Epithelial cell of prostate (primary cell): Measurements from ENCODE around the gene SH2D5.

ENCODE experiments used
- DNase-seq: peaks from one replicate; pipeline ENCODE4 v3.0.0-alpha.2; 2011; ENCODE audit warnings: low read depth, low spot score
- H3K27ac ChIP-seq: fragments of 450-650 bp; 2 replicates; pipeline ENCODE4 v1.5.1; 2017; ENCODE audit warnings: mild to moderate bottlenecking

The SH2D5 gene

DNA sequence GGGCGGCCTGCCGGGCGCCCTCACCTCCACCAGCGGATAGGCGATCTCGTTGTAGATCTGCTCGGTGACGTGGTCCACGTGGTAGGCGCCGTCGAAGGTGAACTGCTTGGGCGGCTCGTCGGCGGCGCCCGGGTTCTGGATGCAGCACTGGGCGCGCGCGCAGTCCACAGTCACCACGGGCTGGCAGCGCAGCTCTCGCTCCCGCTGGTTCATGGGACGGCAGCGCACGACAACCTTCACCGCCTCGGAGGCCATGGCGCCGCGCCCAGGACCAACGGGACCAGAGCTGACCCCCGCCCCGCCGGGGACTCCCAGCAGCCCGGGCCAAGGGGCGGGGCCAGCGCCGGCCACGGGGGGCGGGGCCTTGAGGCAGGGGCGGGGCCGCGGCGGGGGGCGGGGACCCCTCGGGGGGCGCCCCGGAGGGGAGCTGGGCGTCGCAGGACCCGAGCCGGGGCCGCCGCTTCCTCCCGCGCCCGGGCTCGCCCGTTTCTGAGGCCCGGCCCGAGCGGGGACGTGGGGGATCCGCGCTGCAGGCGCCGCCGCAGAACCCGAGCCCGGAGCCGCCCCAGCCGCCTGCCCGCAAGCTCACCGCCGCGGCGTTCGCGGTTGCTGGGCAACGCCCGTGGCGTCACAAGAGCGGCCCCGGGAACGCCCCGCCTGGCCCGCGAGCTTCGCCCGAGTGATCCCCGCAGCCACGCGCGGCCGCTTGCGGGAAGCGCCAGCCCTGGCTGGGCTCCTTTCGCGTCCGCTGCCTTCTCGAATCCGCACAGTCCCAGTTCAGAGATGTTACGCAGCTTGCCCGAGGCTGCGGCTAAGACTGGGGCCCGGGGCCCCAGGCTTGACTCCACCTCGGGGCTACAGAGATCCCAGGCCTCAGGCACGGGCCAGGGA is 14.8 kb downstream of the SH2D5 start, which contains the start of gene KIF17:
TSS of gene KIF17 (minus strand) at position 556 of the 891 bp plus-strand sequence. CDS start at position 255, 301 bp downstream.
- H3K27ac ChIP-seq, result no peak within 1 kb of the TSS
- DNase-seq, result no peak

DNA sequence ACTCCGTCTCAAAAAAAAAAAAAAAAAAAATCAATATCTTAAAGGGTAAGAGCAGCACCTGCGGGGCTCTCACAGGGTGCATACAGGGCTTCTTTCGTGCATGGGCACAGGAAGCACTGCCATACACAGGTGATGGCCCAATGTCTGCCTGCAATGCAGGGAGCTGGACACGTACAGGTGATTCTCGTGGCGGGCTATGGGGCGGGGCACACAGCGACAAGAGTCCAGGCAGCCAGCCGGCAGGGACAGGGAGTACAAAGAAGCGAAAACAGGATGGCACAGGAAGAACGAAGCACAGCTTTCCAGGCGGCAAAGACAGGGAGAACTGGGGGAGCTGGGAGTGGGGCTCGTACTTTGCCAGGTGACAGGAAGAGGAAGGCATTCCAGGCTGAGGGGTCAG is 16.3 kb downstream of the SH2D5 start:
- no peak overlapping the region for H3K27ac ChIP-seq
- no peak for DNase-seq

DNA sequence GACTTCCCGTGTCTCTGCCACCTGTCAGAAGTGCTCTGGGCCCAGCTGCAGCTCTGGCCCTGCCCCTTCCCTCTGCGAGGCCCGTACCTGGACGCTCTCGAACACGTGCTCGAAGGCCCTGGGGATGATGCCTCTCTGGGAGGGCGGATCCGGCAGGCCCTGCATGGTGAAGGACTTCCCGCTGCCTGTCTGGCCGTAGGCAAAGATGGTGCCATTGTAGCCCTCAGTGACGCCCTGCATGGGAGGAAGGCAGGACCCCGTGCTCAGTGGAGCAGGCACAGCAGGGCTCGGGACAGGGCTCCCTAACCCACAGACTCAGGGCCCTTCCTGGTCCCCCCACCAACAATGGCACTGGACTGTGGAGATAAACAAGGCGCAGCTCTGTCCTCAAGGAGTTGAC is 17.1 kb downstream of the SH2D5 start:
- no peak overlapping the region for H3K27ac ChIP-seq
- no peak for DNase-seq

DNA sequence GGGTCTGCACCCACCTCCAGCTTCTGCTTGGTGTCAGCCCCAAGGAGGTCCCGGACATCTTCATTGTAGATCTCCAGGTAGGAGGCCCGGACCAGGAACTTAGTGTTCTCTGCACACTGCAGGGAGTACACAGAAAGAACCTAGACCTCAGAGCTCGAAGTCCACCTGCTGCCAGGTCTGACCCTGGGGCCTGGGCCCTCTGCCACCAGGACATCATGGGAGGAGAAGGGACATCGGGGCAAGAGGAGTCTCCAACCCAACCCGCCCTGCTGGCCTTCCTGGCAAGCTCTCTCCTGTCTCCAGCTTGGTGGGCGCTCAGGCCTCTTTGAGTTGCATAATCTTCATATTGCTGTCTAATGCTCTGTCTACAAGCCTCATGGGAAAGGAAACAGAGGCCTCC is 19.1 kb downstream of the SH2D5 start:
- DNase-seq, result no peak
- no peak overlapping the region for H3K27ac ChIP-seq

DNA sequence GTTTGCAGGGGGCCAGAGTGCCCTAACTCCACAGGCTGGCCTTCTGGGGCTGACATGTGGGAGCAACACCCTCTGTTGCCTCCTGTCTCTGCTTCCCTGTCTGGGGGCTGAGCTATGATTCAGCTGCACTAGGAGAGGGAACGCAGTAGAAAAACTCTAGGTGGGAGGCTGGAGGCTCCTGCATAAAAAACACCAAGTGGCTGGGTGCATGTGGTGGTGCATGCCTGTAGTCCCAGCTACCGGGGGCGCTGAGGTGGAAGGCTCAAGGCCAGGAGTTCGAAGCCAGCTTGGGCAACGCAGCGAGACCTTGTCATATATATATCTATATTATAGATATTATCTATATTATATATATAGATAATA is 20.3 kb downstream of the SH2D5 start:
- no peak for DNase-seq
- H3K27ac ChIP-seq, result no peak overlapping the region

DNA sequence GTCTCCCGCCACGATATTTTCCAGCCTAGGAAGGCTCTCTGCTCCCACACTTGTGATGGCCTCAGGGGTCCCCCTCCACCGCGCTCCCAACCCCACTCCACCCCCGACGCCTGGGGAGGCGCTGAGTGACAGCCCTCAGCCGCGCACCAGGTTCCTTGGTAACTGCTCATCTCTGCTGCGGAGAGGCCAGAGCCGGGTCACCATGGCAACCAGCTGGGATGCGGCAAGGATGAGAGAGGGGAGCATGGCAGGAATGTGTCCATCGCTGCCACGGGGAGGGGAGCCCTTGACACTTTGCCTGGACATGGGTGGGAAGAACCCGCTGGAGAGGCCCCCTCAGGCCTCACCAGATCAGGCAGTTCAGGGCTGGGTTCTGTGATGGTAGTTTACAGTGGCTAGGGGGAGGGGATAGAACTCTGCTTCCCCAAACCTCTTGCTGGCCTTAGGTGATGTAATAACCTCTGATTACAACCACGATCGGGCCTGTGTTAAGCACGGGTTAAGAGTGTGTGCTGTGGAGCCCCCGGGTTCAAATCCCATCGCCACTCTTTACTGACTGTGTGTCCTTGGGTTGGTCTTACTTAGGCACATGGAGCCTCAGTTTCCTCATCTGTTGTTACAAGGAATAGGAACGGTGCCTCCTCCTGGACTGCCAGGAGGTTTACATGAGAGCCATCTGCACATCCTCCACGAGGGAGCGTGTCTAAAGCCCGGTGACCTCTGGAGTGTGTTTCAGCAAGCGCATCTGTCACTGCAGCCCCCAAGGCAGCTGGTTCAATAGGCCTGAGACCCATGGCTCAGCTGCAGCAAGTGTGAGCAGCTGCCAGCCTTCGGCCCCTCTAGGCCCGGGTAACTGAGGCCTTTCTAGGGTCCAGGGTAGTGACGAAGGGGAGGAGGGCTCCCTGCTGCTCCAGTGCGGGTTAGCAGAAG is 21.0 kb downstream of the SH2D5 start:
- no peak overlapping the region for H3K27ac ChIP-seq
- DNase-seq, result no peak

DNA sequence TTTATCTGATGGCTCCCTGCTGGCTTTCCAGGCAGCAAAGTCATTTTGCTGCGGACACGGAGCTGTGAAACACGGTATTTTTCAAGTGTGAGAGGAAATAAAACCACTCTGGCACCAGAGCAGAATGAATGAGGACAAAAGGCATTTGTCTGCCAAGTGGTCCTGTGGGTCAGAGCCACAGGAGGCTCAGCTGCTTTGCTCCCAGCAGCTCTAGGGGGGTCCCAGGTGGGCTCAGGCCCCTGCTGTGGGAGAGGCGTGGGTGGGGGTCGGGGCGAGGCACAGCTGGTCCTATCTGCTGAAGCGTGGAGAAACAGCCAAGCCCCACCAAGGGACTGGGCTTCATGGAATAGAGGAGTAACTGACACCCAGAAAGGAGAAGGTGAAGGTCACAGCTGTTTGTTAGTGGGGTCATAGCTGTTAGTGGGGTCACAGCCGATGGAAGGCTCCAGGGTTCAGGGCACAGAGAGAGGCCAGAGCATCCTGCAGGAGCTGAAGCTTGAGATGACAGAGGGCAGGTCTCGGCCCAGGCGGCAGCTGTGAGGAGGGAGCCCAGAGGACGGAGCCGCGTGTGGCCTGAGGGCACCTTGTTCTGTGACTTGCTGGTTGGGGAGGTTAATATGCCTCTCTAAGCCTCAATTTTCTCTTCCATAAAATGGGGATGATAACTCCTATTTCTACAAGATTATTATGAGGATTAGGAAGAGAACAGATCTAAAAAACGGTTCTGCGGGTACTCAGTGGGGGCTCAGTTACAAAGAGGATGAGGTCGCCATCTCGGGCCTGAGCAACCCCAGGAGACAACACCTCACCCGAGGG is 21.8 kb downstream of the SH2D5 start:
- no peak overlapping the region for H3K27ac ChIP-seq
- DNase-seq, result no peak

DNA sequence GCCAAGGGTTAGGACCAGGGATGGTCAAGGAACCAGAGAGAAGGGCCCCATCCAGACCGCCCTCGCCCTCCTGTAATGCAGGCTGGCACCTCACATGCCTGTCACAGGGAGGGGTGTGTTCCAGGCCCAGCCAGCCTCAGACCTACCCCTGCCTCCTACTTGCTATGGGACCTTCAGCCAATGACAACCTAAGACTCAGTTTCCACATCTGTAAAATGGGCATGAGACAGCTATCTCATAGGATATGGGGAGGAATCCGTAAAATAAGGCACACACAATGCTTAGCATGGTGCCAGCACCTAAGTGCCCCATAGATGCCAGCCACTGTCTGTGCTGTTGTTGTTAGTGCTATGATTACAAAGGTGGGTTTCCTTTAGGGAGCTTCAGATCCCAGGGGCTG is 22.6 kb downstream of the SH2D5 start:
- DNase-seq, result no peak
- no peak overlapping the region for H3K27ac ChIP-seq

DNA sequence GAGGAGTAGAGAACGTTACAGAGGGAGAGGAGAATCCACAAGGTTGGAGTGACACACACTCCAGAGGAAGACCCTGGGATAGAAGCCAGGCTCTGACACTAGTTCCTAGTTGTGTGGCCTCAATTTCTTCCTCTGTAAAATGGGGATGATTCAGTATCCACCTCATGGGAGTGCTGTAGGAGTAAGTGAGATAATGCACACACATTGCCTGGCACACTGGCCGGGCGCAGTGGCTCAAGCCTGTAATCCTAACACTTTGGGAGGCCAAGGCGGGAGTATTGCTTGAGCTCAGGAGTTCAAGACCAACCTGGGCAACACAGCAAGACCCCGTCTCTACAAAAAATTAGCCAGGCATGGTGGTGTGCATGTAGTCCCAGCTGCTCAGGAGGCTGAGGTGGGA is 23.6 kb downstream of the SH2D5 start:
- no peak overlapping the region for H3K27ac ChIP-seq
- DNase-seq, result no peak

DNA sequence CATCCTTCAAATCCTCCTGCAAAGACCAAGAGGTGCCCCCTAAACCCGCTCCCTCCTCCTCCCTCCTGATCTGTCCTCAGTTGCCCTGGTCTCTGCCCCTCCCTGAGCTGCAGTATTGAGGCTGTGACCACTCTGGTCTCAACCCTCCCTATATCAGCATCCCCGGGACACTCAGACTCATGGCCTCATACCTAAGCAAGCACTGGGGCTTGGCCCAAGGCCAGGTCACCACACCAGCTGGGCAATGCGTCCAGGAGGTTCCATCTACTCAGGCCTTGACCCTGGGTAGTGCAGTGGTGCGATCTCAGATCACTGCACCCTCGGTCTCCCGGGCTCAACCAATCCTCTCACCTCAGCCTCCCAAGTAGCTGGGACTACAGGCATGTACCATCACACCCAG is 24.4 kb downstream of the SH2D5 start:
- no peak for DNase-seq
- H3K27ac ChIP-seq, result no peak overlapping the region

DNA sequence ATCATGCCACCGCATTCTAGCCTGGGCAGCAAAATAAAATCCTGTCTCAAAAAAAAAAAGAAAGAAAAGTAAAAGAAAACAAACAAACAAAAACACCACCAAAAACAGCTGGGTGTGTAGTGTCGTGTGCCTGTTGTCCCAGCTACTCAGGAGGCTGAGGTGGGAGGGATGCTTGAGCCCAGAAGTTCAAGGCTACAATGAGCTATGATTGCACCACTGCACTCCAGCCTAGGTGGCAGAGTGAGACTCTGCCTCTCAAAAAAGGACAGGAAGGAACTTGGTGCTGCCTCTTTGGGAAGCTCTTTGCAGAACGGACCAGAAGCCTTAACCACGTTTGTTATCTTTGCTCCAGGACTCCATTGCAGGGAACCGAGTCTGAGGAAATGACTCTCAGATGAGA is 25.7 kb downstream of the SH2D5 start:
- no peak overlapping the region for H3K27ac ChIP-seq
- no peak for DNase-seq

DNA sequence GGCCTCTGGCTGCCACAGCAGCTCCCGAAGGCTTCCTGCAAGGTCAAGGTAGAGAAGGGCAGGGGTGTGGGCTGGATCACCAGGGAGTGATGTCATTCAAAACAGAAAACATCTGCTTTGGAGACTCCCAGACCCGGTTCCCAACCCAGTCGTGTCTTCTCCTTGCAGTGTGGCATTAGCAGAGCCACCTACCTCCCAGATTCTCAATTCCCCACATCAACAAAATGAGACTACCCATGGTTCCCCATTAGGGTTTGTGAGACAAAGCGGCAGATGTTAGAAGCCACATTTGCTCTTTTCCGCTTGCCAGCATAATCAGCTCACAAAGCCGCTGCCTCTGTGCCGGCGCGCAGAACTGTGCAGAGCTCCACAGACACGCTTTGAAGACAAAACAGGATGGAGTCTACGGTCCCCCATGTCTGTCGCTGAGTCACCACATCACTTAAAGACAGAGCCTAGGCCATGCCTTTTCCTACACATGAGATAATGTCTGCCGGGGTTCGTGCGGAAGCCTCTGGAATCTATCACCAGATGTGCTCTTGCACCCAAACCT is 27.2 kb downstream of the SH2D5 start:
- DNase-seq, result no peak
- no peak overlapping the region for H3K27ac ChIP-seq

DNA sequence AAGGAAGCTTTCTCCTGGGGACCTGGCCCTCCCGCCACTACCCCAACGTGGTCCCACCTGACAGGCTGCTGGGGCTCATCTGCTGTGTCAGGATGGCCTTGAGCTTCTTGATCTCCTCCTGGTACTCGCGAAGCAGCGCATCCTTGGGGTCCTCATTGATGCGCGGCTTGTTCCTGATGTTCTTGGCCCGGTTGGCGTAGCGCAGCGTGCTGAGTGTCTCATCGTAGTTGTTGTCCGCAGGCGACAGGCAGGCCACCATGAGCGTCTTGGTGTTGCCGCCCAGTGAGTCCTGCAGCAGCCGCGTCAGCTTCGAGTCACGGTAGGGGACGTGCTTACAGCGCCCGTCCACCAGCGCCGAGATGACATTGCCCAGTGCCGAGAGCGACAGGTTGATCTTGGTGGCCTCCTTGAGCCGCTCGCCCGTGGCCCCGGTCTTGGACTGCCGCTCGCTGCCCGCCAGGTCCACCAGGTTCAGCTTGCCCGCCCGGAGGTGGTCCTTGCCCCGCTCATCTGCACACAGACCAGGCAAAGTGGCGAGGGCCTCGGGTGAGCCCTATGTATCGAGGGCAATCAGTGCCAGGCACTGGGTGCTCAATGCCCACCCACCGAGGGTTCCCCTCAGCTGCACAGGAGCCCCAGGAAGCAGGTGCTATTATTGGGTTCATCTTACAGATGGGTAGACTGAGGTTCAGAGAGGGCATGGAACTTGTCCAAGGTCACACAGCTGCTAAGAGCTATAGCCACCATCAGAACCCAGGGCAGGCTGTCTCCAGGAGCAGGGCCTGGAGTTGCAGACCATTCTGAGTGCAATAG is 27.9 kb downstream of the SH2D5 start:
- DNase-seq, result no peak
- H3K27ac ChIP-seq, result no peak overlapping the region

DNA sequence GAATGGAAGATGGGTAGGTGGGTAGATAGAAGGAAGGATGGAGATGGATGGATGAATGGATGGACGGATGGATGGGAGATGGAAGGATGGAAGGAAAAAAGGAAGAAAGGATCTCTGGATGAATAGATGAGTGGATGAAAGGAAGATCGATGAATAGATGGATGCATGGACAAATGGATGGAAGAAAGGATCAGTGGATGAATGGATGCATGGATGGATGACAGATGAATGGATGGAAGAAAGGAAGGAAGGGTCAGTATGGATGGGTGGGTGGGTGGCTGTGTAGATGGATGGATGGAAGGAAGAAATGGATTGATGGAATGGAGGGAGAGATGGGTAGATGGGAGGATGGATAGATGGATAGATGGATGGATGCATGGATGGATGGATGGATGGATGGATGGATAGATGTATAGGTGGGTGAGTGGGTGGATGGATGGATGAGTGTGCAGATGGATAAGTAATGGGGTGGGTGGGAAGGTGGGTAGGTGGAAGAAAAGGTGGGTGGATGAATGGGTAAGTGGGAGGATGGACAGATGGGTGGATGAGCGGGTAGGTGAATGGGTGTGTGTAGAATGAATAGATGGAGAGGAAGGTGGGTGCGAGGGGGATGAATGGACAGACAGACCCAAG is 29.3 kb downstream of the SH2D5 start:
- no peak for DNase-seq

DNA sequence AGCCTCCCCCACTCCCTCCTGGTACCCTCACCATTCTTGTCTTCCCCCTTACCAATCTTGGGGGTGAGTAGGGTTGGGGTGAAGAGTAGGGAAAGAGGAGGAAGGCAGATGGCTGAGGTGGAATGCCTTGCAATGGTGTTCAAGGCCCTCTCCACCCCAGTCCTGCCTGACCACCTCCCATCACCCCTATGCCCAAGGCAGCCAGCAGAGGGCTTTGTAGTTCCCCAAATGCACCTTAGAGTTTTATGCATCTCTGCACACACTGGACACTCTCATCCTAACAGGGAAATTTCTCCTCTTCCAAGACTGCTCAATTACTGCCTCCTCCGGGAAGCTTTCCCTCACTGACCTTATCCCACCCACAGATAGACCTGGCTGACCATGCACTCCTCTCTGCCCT is 30.1 kb downstream of the SH2D5 start:
- no peak for DNase-seq

More for the DNA sequence above, 29.3 kb downstream of the SH2D5 start:
- H3K27ac ChIP-seq, result no peak overlapping the region

DNA sequence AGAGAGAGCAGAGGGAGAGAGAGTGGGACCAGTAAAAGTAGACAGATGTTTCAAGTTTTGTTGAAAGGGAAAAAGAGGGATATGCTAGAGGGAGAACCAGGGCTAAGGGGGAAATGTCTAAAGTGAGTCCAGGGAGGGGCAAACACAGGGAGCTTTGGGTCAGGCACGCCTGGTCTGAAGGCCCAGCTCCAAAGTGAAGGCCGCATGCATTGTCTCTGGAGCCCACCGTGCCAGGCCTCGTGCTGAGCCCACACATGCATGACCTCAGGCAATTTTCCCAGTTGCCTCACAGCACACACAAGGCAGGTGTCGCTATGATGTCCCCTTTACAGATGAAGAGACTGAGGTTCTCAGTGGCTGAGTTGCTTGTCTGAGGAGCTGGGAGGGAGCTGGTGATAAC is 30.7 kb downstream of the SH2D5 start:
- no peak for DNase-seq
- H3K27ac ChIP-seq, result no peak overlapping the region

More for the DNA sequence above, 30.1 kb downstream of the SH2D5 start:
- H3K27ac ChIP-seq, result no peak overlapping the region

DNA sequence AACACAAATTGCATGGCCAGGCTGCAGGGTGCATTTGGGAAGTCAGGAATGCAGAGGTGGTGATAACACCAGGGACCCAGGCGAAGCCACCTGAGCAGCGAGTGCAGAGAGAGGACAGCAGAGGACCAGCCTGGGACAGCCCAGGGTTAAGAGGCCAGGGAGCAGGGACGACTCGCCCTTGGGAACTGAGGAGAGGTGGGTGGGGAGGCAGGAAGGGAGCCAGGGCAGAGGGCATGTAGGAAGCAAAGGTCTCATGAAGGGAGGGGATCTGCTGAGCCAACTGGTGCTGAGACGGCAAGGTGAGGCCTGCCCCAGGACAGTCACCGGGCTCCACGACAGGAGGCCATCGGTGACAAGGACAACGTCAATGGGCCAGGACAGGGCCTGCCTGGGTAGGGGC is 31.1 kb downstream of the SH2D5 start:
- H3K27ac ChIP-seq, result no peak overlapping the region
- no peak for DNase-seq

DNA sequence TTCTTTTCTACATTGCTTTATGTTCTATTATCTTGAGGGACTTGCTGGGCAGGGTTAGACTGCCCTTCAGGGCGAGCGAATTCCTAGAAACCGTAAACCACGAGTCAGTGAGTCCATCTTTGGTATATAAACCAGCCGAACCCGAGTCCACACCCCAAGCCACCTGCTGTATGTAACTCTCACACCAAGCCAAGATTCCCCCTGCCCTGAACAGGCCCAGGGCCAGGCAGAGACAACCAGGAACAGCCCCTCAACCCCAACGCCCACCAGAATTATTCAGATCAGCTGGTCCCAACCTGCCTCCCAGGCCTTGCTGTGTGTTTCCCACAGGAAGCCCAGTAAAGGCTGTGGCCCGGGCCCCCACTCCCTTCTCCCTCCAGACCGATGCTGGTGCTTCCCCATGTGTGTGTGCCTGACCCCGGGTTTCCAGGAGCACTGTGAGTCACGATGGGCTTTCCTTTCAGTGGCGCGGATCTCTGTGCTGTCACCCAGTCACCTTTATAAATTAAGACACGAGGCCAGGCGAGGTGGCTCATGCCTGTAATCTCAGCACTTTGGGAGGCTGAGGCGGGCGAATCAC is 31.8 kb downstream of the SH2D5 start:
- no peak overlapping the region for H3K27ac ChIP-seq
- DNase-seq, result no peak
